Esophagus squamous epithelium (tissue), 4 donors: ENCODE data around the gene SSTR3.

Source experiments
- POLR2A ChIP-seq, 4 donors: fragments of 450-650 bp; IDR thresholded peaks; one replicate each; pipeline ENCODE4 v1.6.1; 2017; ENCODE audit warnings: antibody characterized with exemption in 4 of 4, mild to moderate bottlenecking in 4 of 4, moderate library complexity in 3 of 4
- TF ChIP-seq, protein P1 (sequence below), 6 experiments: fragments of 450-650 bp in 4 of 6; fragments of 200-600 bp in 2 of 6; sonication (generic) in 2 of 6; IDR thresholded peaks; one replicate each; pipeline ENCODE4 v1.5.1; 2016 to 2019; ENCODE audit warnings: antibody characterized with exemption in 6 of 6, mild to moderate bottlenecking in 4 of 6, moderate library complexity in 4 of 6

DNA sequence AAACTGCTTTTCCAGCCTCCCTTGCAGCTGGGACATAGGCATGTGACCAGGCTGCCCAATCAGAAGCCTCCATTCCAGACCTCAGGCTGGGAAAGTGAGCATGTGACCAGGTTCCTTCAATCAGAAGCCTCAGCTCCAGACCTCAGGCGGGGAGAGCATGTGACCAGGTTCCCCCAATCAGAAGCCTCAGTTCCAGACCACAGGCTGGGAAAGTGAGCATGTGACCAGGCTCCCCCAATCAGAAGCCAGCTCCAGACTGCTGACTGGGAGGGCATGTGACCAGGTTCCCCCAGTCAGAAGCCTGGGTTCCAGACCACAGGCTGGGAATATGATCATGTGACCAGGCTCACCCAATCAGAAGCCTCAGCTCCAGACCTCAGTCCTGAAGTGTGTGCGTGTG, 50.8 kb downstream of the SSTR3 start:
- TF ChIP-seq, protein P1, sequence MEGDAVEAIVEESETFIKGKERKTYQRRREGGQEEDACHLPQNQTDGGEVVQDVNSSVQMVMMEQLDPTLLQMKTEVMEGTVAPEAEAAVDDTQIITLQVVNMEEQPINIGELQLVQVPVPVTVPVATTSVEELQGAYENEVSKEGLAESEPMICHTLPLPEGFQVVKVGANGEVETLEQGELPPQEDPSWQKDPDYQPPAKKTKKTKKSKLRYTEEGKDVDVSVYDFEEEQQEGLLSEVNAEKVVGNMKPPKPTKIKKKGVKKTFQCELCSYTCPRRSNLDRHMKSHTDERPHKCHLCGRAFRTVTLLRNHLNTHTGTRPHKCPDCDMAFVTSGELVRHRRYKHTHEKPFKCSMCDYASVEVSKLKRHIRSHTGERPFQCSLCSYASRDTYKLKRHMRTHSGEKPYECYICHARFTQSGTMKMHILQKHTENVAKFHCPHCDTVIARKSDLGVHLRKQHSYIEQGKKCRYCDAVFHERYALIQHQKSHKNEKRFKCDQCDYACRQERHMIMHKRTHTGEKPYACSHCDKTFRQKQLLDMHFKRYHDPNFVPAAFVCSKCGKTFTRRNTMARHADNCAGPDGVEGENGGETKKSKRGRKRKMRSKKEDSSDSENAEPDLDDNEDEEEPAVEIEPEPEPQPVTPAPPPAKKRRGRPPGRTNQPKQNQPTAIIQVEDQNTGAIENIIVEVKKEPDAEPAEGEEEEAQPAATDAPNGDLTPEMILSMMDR (IDR thresholded peaks at IDR 0.05), result no peak
- no peak for TF ChIP-seq POLR2A (IDR thresholded peaks at IDR 0.05)
